Neural crest cell (in vitro differentiated cells): ENCODE results near the gene RASGRF2. TPM values are rescaled to one million over a fixed set of nuclear protein-coding genes. Genes with fewer than 3 reads are reported as not detected.

ENCODE experiments used
- DNase-seq: peaks from one replicate; pipeline ENCODE4 v3.0.0; 2021; ENCODE audit warnings: low read depth, mixed read lengths, low spot score
- H3K27ac Mint-ChIP-seq: one replicate; pipeline ENCODE4 v1.8.0; 2021; ENCODE audit warnings: mild to moderate bottlenecking, mixed read lengths; ENCODE audit not compliant: unreplicated experiment
- H3K27me3 Mint-ChIP-seq: 2 replicates; pipeline ENCODE4 v1.8.0; 2021; ENCODE audit warnings: low read depth, mild to moderate bottlenecking, mixed read lengths
- H3K36me3 Mint-ChIP-seq: 2 replicates; pipeline ENCODE4 v1.8.0; 2021; ENCODE audit warnings: low read depth, mild to moderate bottlenecking, mixed read lengths
- H3K4me1 Mint-ChIP-seq: 2 replicates; pipeline ENCODE4 v1.8.0; 2021; ENCODE audit warnings: mixed read lengths
- H3K4me3 Mint-ChIP-seq: one replicate; pipeline ENCODE4 v1.8.0; 2021; ENCODE audit warnings: mild to moderate bottlenecking, mixed read lengths
- H3K9me3 Mint-ChIP-seq: 2 replicates; pipeline ENCODE4 v1.8.0; 2021; ENCODE audit warnings: mixed read lengths
- CTCF ChIP-seq: fragments of 200-600 bp; sonication (generic); conservative IDR thresholded peaks from 2 replicates; pipeline ENCODE4 v1.5.0; 2021; ENCODE audit warnings: antibody characterized with exemption, mild to moderate bottlenecking
- total RNA-seq: library from RNA; stranded (reverse); gene quantifications from 2 replicates; pipeline ENCODE4 v1.2.1, GENCODE V29; 2021

RASGRF2 gene
- total RNA-seq, 1 donor from 2014 or later: 0.19 TPM

GRCh38 chr5:80958616-80959015, 1.5 kb upstream of the RASGRF2 start:
- no peak overlapping the region for H3K27ac Mint-ChIP-seq
- peaks cover 5% of the 10 kb centered on the region for H3K36me3 Mint-ChIP-seq
- no peak for DNase-seq
- H3K27me3 Mint-ChIP-seq: peaks cover 81% of the 10 kb centered on the region
- peaks cover 18% of the 10 kb centered on the region for H3K4me1 Mint-ChIP-seq
- TF ChIP-seq CTCF: no peak
- H3K9me3 Mint-ChIP-seq: no peaks in the 10 kb centered on the region
- no peak overlapping the region for H3K4me3 Mint-ChIP-seq

GRCh38 chr5:80959138-80959537, 1.0 kb upstream of the RASGRF2 start:
- peak overlapping the region; percentile 78 for H3K4me3 Mint-ChIP-seq
- no peak for TF ChIP-seq CTCF
- peaks cover 18% of the 10 kb centered on the region for H3K4me1 Mint-ChIP-seq
- no peak overlapping the region for H3K27ac Mint-ChIP-seq
- DNase-seq: no peak
- peaks cover 5% of the 10 kb centered on the region for H3K36me3 Mint-ChIP-seq
- no peaks in the 10 kb centered on the region for H3K9me3 Mint-ChIP-seq
- peaks cover 86% of the 10 kb centered on the region for H3K27me3 Mint-ChIP-seq

- no peak for TF ChIP-seq CTCF
- H3K9me3 Mint-ChIP-seq: no peaks in the 10 kb centered on the region
- no peak overlapping the region for H3K27ac Mint-ChIP-seq
- peak overlapping the region; percentile 77 for H3K4me3 Mint-ChIP-seq
- DNase-seq: peak; percentile 6
- peaks cover 93% of the 10 kb centered on the region for H3K27me3 Mint-ChIP-seq
- peaks cover 18% of the 10 kb centered on the region for H3K4me1 Mint-ChIP-seq
- H3K36me3 Mint-ChIP-seq: peaks cover 5% of the 10 kb centered on the region
Observed at GRCh38 chr5:80960531-80961375, 590 bp downstream of the RASGRF2 start.

DNA sequence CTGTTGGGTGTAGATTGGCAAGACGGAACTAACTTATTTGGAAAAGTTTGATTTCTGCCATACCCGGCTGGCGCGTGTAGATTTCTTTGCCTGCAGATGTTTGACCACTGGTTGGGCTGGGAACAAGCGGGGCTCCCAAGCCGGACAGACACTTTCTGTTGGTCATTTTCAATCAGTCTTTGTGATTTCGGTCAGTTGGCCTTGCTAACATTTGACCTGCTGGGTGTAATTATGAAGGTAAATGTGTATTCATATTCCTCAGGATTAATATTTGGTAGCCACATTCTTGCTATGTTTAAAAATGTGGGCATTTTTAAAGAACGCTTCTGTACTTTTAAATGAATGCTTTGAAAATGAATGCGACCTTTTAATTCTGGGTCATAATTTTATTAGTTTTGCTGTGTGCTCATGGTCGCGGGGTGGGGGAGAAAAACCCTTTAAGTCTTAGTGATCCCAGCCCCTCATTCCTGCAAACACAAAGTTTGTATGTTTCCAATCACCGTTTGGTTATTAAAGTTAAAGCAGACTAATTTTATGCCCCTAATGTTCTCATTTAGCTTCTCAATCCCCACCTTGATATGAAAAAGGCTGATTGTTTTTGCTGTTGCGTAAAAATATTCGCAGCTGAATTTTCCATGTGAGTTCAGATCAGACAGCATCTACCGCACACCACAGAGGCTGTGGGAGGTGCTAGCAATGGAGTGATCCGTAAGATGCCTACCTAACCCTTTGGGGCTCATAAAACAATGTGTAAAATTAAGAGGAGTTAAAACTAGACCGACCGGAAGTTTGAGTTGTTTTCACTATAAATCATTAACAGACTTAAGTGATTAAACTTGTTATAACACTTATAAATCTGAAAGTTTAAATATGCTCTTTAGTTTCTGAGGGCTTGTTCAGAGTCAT, 1.5 kb downstream of the RASGRF2 start:
- Mint-ChIP-seq H3K4me3 (peak overlapping the region; percentile 77), H3K27me3 (peaks cover 91% of the 10 kb centered on the region), H3K27ac (no peak overlapping the region), H3K4me1 (peaks cover 18% of the 10 kb centered on the region), H3K36me3 (peaks cover 5% of the 10 kb centered on the region), H3K9me3 (no peaks in the 10 kb centered on the region)
- TF ChIP-seq CTCF: no peak
- no peak for DNase-seq

- H3K27ac Mint-ChIP-seq: no peak overlapping the region
- no peak for TF ChIP-seq CTCF
- no peak for DNase-seq
Observed at GRCh38 chr5:80962630-80963520, 2.7 kb downstream of the RASGRF2 start.

More at GRCh38 chr5:80962630-80963520, 2.7 kb downstream of the RASGRF2 start:
- Mint-ChIP-seq H3K4me1 (peaks cover 18% of the 10 kb centered on the region), H3K36me3 (peaks cover 5% of the 10 kb centered on the region), H3K27me3 (peaks cover 83% of the 10 kb centered on the region), H3K9me3 (no peaks in the 10 kb centered on the region), H3K4me3 (no peak overlapping the region)
